GM12892 (cell line): ENCODE results near the gene CCDC149.

Source experiments
- POLR2A ChIP-seq: IDR thresholded peaks from 2 replicates; pipeline ENCODE4 v1.6.1; 2011; ENCODE audit warnings: low read depth, low read length, control low read depth
- POLR2AphosphoS5 ChIP-seq: IDR thresholded peaks from 2 replicates; pipeline ENCODE4 v1.6.1; 2011; ENCODE audit warnings: low read depth, low read length, control low read depth

DNA sequence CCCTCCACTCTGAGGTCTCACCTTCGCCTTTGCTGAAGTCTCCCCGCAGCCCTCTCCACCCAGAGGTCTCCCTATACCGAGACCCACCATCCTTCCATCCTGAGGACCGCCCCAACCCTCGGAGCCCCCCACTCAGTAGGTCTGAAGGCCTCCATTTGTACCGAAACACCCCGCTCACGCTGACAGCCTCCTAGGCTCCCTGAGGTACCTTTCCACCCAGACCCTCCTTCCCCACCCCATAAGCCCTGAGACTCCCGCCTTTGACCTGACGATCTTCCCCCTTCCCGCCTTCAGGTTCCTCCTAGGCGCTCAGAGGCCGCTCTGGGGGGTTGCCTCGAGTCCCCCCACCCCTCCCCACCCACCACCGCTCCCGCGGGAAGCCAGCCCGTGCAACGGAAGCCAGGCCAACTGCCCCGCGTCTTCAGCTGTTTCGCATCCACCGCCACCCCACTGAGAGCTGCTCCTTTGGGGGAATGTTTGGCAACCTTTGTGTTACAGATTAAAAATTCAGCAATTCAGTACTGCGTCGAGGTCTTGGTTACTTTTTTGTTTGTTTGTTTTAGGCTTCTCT is 112.4 kb downstream of the CCDC149 start:
- no peak for TF ChIP-seq POLR2A
- TF ChIP-seq POLR2AphosphoS5 = no peak
